Neural cell (in vitro differentiated cells): ENCODE data around the gene ZNF277. TPM values are rescaled to one million over a fixed set of nuclear protein-coding genes. Genes with fewer than 3 reads are reported as not detected.

Experiments
- H2AFZ ChIP-seq: fragments of 200-600, 300-800 bp; sonication (generic), shearing (Covaris generic); 2 replicates; pipeline ENCODE4 v1.6.0; 2014; ENCODE audit warnings: low read depth, mild to moderate bottlenecking, antibody characterized with exemption, low read length, moderate library complexity
- H3F3A ChIP-seq: fragments of 200-600 bp; shearing (Covaris generic); 2 replicates; pipeline ENCODE4 v1.6.1; 2016; ENCODE audit warnings: mild to moderate bottlenecking, moderate library complexity, mixed read lengths, antibody characterized with exemption, low read length; ENCODE audit not compliant: insufficient read depth, poor library complexity, severe bottlenecking
- H3K27ac ChIP-seq: fragments of 200-600, 300-800 bp; sonication (generic), shearing (Covaris generic); 2 replicates; pipeline ENCODE4 v1.5.1; 2014; ENCODE audit warnings: mild to moderate bottlenecking, low read length, moderate library complexity
- H3K27me3 ChIP-seq: fragments of 300-800, 200-600 bp; sonication (generic), shearing (Covaris generic); 2 replicates; pipeline ENCODE4 v1.6.0; 2014; ENCODE audit warnings: mild to moderate bottlenecking, low read depth, low read length, moderate library complexity; ENCODE audit not compliant: insufficient read depth
- H3K36me3 ChIP-seq: fragments of 300-800, 200-600 bp; sonication (generic), shearing (Covaris generic); 2 replicates; pipeline ENCODE4 v1.5.1; 2014; ENCODE audit warnings: mild to moderate bottlenecking, antibody characterized with exemption, low read length, moderate library complexity; ENCODE audit not compliant: insufficient read depth
- H3K4me2 ChIP-seq: fragments of 300-800, 200-600 bp; sonication (generic), shearing (Covaris generic); 2 replicates; pipeline ENCODE4 v1.6.0; 2014; ENCODE audit warnings: mild to moderate bottlenecking, low read length
- H3K4me3 ChIP-seq: fragments of 300-800, 200-600 bp; sonication (generic), shearing (Covaris generic); 2 replicates; pipeline ENCODE4 v1.5.1; 2014; ENCODE audit warnings: mild to moderate bottlenecking, low read length, moderate library complexity
- H3K79me2 ChIP-seq: fragments of 200-600 bp; shearing (Covaris generic); replicated peaks from 2 replicates; pipeline ENCODE4 v1.6.0; 2014; ENCODE audit warnings: mild to moderate bottlenecking, low read length, moderate library complexity; ENCODE audit not compliant: insufficient read depth
- H3K9ac ChIP-seq: fragments of 300-800, 200-600 bp; sonication (generic), shearing (Covaris generic); 2 replicates; pipeline ENCODE4 v1.6.1; 2016; ENCODE audit warnings: mild to moderate bottlenecking, low read length, mixed read lengths
- H3K9me2 ChIP-seq: fragments of 200-600 bp; shearing (Covaris generic); 2 replicates; pipeline ENCODE4 v1.6.1; 2016; ENCODE audit warnings: mild to moderate bottlenecking, low read length, mixed read lengths; ENCODE audit not compliant: insufficient read depth
- H3K9me3 ChIP-seq: fragments of 200-600, 300-800 bp; sonication (generic), shearing (Covaris generic); 2 replicates; pipeline ENCODE4 v1.6.1; 2016; ENCODE audit warnings: mild to moderate bottlenecking, mixed run types, low read length, moderate library complexity, mixed read lengths
- H4K20me1 ChIP-seq: fragments of 200-600 bp; shearing (Covaris generic); 2 replicates; pipeline ENCODE4 v1.6.1; 2016; ENCODE audit warnings: mild to moderate bottlenecking, mixed run types; ENCODE audit not compliant: insufficient read depth
- EP300 ChIP-seq: fragments of 450-650 bp; conservative IDR thresholded peaks from 2 replicates; pipeline ENCODE4 v1.6.1; 2014; ENCODE audit warnings: antibody characterized with exemption, mild to moderate bottlenecking, moderate library complexity; ENCODE audit not compliant: poor library complexity, severe bottlenecking
- EZH2 ChIP-seq: fragments of 200-600, 300-800 bp; shearing (Covaris generic), sonication (generic); IDR thresholded peaks from 2 replicates; pipeline ENCODE4 v1.6.1; 2014; ENCODE audit warnings: antibody characterized with exemption, low read length, borderline replicate concordance, mild to moderate bottlenecking; ENCODE audit not compliant: insufficient read depth, poor library complexity, severe bottlenecking
- MXI1 ChIP-seq: fragments of 450-650 bp; conservative IDR thresholded peaks from 2 replicates; pipeline ENCODE4 v1.6.1; 2014; ENCODE audit warnings: antibody characterized with exemption, mild to moderate bottlenecking; ENCODE audit not compliant: poor library complexity, severe bottlenecking
- POLR2AphosphoS5 ChIP-seq: IDR thresholded peaks from 2 replicates; pipeline ENCODE4 v1.6.1; 2012
- RAD21 ChIP-seq: fragments of 450-650 bp; conservative IDR thresholded peaks from 2 replicates; pipeline ENCODE4 v1.6.1; 2014; ENCODE audit warnings: antibody characterized with exemption, mild to moderate bottlenecking, moderate library complexity
- SMC3 ChIP-seq: fragments of 450-650 bp; conservative IDR thresholded peaks from 2 replicates; pipeline ENCODE4 v1.6.1; 2014; ENCODE audit warnings: antibody characterized with exemption, mild to moderate bottlenecking, moderate library complexity; ENCODE audit not compliant: poor library complexity
- TAF1 ChIP-seq: IDR thresholded peaks from 2 replicates; pipeline ENCODE4 v1.6.1; 2012; ENCODE audit warnings: low read depth
- polyA plus RNA-seq: library from polyadenylated mRNA; depleted of rRNA; stranded (reverse); fragments of >200 nt; gene quantifications from 2 replicates; pipeline ENCODE4 v1.2.3, GENCODE V29; 2014
- TF ChIP-seq, protein P1 (sequence below): fragments of 450-650 bp; IDR thresholded peaks from 2 replicates; pipeline ENCODE4 v1.5.1; 2014; ENCODE audit warnings: antibody characterized with exemption, mild to moderate bottlenecking, moderate library complexity; ENCODE audit not compliant: poor library complexity, severe bottlenecking
- TF ChIP-seq, protein P2 (sequence below): IDR thresholded peaks from 2 replicates; pipeline ENCODE4 v1.6.1; 2012; ENCODE audit warnings: borderline replicate concordance

The ZNF277 gene
- polyA plus RNA-seq, 1 donor from 2014 or later = 30.0 TPM

DNA sequence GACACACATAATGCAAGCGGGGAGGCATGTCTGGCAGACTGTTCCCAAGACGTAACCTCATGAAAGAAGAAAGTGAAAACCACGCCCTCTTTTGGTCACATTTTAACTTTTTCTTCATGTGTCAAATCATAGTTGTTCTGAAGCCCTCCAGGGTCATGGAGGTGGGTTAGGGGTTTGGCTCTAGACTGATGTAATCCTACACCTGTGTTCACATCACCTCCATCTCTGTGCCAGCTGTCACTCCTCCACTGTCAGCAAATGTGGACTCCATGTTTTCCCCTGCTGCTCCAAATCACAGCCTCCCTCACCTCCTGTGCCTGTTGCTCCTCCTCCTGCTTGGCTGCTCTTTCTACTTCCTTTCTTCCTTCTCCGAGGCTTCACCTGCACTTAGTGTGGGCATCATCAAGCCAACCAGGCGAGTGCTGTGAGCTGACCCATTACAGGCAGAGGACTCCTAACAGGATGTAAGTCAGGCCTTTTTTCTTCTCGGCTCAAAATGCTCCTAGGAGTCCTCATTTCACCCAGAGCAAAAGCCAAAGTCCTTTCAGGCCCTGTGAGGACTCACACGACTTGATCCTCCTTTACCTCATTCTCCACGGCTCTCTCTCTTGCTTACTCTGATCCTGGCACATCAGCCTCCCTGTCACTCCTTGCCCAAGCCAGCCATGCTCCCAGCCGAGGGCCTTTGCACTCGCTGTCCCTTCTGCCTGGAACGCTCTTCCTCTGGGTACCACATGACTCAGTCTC lies 177.3 kb downstream of the ZNF277 start:
- H4K20me1 ChIP-seq = no peaks in the 10 kb centered on the region
- no peaks in the 10 kb centered on the region for H3K9me2 ChIP-seq
- no peak overlapping the region for H3K27ac ChIP-seq
- H3F3A ChIP-seq = no peaks in the 10 kb centered on the region
- no peak overlapping the region for H3K4me2 ChIP-seq
- no peaks in the 10 kb centered on the region for H3K27me3 ChIP-seq
- H3K36me3 ChIP-seq = no peaks in the 10 kb centered on the region
- H3K9me3 ChIP-seq = no peaks in the 10 kb centered on the region
- no peak overlapping the region for H3K9ac ChIP-seq
- H2AFZ ChIP-seq = no peak overlapping the region
- H3K79me2 ChIP-seq = no peaks in the 10 kb centered on the region
- no peak for TF ChIP-seq MXI1
- TF ChIP-seq, protein P1, sequence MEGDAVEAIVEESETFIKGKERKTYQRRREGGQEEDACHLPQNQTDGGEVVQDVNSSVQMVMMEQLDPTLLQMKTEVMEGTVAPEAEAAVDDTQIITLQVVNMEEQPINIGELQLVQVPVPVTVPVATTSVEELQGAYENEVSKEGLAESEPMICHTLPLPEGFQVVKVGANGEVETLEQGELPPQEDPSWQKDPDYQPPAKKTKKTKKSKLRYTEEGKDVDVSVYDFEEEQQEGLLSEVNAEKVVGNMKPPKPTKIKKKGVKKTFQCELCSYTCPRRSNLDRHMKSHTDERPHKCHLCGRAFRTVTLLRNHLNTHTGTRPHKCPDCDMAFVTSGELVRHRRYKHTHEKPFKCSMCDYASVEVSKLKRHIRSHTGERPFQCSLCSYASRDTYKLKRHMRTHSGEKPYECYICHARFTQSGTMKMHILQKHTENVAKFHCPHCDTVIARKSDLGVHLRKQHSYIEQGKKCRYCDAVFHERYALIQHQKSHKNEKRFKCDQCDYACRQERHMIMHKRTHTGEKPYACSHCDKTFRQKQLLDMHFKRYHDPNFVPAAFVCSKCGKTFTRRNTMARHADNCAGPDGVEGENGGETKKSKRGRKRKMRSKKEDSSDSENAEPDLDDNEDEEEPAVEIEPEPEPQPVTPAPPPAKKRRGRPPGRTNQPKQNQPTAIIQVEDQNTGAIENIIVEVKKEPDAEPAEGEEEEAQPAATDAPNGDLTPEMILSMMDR = no peak
- TF ChIP-seq EP300 = no peak
- no peak for TF ChIP-seq EZH2
- no peak for TF ChIP-seq TAF1
- TF ChIP-seq SMC3 = no peak
- TF ChIP-seq POLR2AphosphoS5 = no peak
- TF ChIP-seq, protein P2, sequence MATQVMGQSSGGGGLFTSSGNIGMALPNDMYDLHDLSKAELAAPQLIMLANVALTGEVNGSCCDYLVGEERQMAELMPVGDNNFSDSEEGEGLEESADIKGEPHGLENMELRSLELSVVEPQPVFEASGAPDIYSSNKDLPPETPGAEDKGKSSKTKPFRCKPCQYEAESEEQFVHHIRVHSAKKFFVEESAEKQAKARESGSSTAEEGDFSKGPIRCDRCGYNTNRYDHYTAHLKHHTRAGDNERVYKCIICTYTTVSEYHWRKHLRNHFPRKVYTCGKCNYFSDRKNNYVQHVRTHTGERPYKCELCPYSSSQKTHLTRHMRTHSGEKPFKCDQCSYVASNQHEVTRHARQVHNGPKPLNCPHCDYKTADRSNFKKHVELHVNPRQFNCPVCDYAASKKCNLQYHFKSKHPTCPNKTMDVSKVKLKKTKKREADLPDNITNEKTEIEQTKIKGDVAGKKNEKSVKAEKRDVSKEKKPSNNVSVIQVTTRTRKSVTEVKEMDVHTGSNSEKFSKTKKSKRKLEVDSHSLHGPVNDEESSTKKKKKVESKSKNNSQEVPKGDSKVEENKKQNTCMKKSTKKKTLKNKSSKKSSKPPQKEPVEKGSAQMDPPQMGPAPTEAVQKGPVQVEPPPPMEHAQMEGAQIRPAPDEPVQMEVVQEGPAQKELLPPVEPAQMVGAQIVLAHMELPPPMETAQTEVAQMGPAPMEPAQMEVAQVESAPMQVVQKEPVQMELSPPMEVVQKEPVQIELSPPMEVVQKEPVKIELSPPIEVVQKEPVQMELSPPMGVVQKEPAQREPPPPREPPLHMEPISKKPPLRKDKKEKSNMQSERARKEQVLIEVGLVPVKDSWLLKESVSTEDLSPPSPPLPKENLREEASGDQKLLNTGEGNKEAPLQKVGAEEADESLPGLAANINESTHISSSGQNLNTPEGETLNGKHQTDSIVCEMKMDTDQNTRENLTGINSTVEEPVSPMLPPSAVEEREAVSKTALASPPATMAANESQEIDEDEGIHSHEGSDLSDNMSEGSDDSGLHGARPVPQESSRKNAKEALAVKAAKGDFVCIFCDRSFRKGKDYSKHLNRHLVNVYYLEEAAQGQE = no peak
- TF ChIP-seq RAD21 = no peak
- no peak overlapping the region for H3K4me3 ChIP-seq

DNA sequence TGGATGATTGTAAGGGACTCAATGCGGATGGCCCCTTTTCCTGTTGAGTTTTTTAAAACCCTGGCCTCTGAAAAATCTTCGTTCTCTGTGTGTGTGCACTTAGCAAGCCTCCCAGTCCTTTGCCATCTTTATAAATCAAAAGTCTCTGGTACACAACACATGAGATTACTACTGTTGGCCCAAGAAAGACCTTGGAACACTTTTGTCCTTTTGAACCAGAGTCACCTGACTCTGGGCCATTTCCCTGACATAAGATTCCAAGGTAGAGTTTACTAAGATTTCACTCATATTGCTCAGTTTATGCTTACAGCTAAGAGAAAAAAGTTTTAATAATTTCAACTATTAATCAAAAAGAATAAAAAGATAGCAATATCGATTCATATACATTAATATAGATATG lies 179.0 kb downstream of the ZNF277 start:
- H3K9me2 ChIP-seq = no peaks in the 10 kb centered on the region
- H3K4me2 ChIP-seq = no peak overlapping the region
- H3F3A ChIP-seq = no peaks in the 10 kb centered on the region
- H3K79me2 ChIP-seq = no peaks in the 10 kb centered on the region
- no peaks in the 10 kb centered on the region for H3K9me3 ChIP-seq
- no peaks in the 10 kb centered on the region for H4K20me1 ChIP-seq
- no peak overlapping the region for H2AFZ ChIP-seq
- no peak overlapping the region for H3K27ac ChIP-seq
- no peak overlapping the region for H3K4me3 ChIP-seq
- H3K9ac ChIP-seq = no peak overlapping the region
- H3K36me3 ChIP-seq = no peaks in the 10 kb centered on the region
- TF ChIP-seq, protein P1 = no peak
- no peak for TF ChIP-seq EP300
- no peaks in the 10 kb centered on the region for H3K27me3 ChIP-seq
